Dermis microvascular lymphatic vessel endothelial cell (primary cell): ENCODE measurements around the gene CIBAR2. TPM values are rescaled to one million over a fixed set of nuclear protein-coding genes. Genes with fewer than 3 reads are reported as not detected.

Experiments
- DNase-seq, 2 donors: peaks; one replicate each; pipeline versions ENCODE4 v3.0.0 to v3.0.0-alpha.2; 2010; ENCODE audit warnings: low read depth in 2 of 2
- total RNA-seq: library from RNA; depleted of rRNA; stranded (reverse); fragments of >200 nt; gene quantifications from 2 replicates; pipeline ENCODE4 v1.2.1, GENCODE V29; 2014

The CIBAR2 gene
- total RNA-seq, 1 donor from 2014 or later: not detected

- DNase-seq: no peak
These were observed 8.9 kb downstream of the CIBAR2 start for GRCh38 chr16:85103114-85104079.

- no peak for DNase-seq
These were observed 10.2 kb downstream of the CIBAR2 start for GRCh38 chr16:85101956-85102630.

- DNase-seq: no peak
These were observed 12.0 kb downstream of the CIBAR2 start for GRCh38 chr16:85100265-85100664.

- no peak for DNase-seq
These were observed 13.7 kb downstream of the CIBAR2 start for GRCh38 chr16:85098565-85098964.

- no peak for DNase-seq
These were observed 15.4 kb downstream of the CIBAR2 start for GRCh38 chr16:85096921-85097320.

- no peak for DNase-seq
These were observed 17.5 kb downstream of the CIBAR2 start for GRCh38 chr16:85094812-85095211.

GRCh38 chr16:85094176-85094805, 18.0 kb downstream of the CIBAR2 start:
- no peak for DNase-seq

- DNase-seq: no peak
These were observed 18.6 kb downstream of the CIBAR2 start for GRCh38 chr16:85093705-85094104.

- DNase-seq: no peak
These were observed 19.4 kb downstream of the CIBAR2 start for GRCh38 chr16:85092851-85093250.

- DNase-seq: no peak
These were observed 20.0 kb downstream of the CIBAR2 start for GRCh38 chr16:85092309-85092708.

- DNase-seq: no peak
These were observed 20.8 kb downstream of the CIBAR2 start for GRCh38 chr16:85091522-85091910.

GRCh38 chr16:85090873-85091521, 21.3 kb downstream of the CIBAR2 start:
- no peak for DNase-seq

- DNase-seq: no peak
These were observed 22.1 kb downstream of the CIBAR2 start for GRCh38 chr16:85090181-85090580.

GRCh38 chr16:85089525-85089924, 22.7 kb downstream of the CIBAR2 start:
- DNase-seq: no peak

- DNase-seq: no peak
These were observed 23.6 kb downstream of the CIBAR2 start for GRCh38 chr16:85088570-85089199.

GRCh38 chr16:85087899-85088569, 24.2 kb downstream of the CIBAR2 start:
- DNase-seq: no peak

- DNase-seq: peak; percentile 51 to 67
These were observed 25.7 kb downstream of the CIBAR2 start for GRCh38 chr16:85086347-85087291.

GRCh38 chr16:85085721-85086120, 26.6 kb downstream of the CIBAR2 start:
- DNase-seq: no peak

GRCh38 chr16:85084841-85085510, 27.3 kb downstream of the CIBAR2 start:
- DNase-seq: no peak
